SU-DHL-6 (cell line): Measurements from ENCODE around the gene ATP1B2.

Experiments used
- CTCF ChIP-seq: fragments of 200-600 bp; sonication (generic); IDR thresholded peaks from one replicate; pipeline ENCODE4 v1.5.1; 2017; ENCODE audit warnings: antibody characterized with exemption, mild to moderate bottlenecking, low read length, moderate library complexity; ENCODE audit not compliant: insufficient read depth, poor library complexity, severe bottlenecking
- EZH2phosphoT487 ChIP-seq: fragments of 200-600 bp; sonication (generic), shearing (Covaris generic); conservative IDR thresholded peaks from 2 replicates; pipeline ENCODE4 v1.6.1; 2018; ENCODE audit warnings: mild to moderate bottlenecking, antibody characterized with exemption, low read length, moderate library complexity, mixed read lengths

GRCh38 chr17:7606280-7606679 lies 44.4 kb upstream of the ATP1B2 start:
- no peak for TF ChIP-seq CTCF
- TF ChIP-seq EZH2phosphoT487: no peak
